Panc1 (cell line): Measurements from ENCODE around the gene CNTN4. TPM values are rescaled to one million over a fixed set of nuclear protein-coding genes. Genes with fewer than 3 reads are reported as not detected.

ENCODE experiments used
- ATAC-seq: fragments of 200-7000 bp; cut with Tn5 transposase; 2 replicates; pipeline ENCODE4 v1.9.1; 2020; ENCODE audit warnings: mild to moderate bottlenecking, moderate library complexity
- BruUV-seq: library from RNA; stranded (reverse); fragments of 400-500 nt; replicated peaks from 2 replicates; lab custom pipeline; 2021; lab: Mats Ljungman, UMichigan
- CTCF ChIA-PET: fragments of 300-600 bp; sonication (Branson Sonifier 250); formaldehyde crosslinking; loops from one replicate; lab custom pipeline; 2022; ENCODE audit warnings: antibody characterized with exemption; lab: Charles Lee
- POLR2A ChIA-PET: fragments of 300-600 bp; sonication (Branson Sonifier 250); formaldehyde crosslinking; loops from one replicate; lab custom pipeline; 2022; ENCODE audit warnings: antibody characterized with exemption; lab: Charles Lee
- DNase-seq: peaks from one replicate; pipeline ENCODE4 v3.0.0-alpha.2; 2010; ENCODE audit warnings: low read depth, low spot score
- H3K27ac ChIP-seq: 2 replicates; pipeline ENCODE4 v1.5.1; 2011; ENCODE audit warnings: mild to moderate bottlenecking, low read length, inconsistent platforms
- H3K27me3 ChIP-seq: fragments of 200-500 bp; sonication (Bioruptor generic); 2 replicates; pipeline ENCODE4 v1.6.0; 2014; ENCODE audit warnings: low read length, inconsistent platforms; ENCODE audit not compliant: control insufficient read depth, insufficient read depth
- H3K36me3 ChIP-seq: fragments of 200-500 bp; sonication (Bioruptor generic); 2 replicates; pipeline ENCODE4 v1.5.1; 2014; ENCODE audit warnings: inconsistent platforms, mild to moderate bottlenecking, low read length, moderate library complexity; ENCODE audit not compliant: control insufficient read depth, insufficient read depth
- H3K4me1 ChIP-seq: 2 replicates; pipeline ENCODE4 v1.5.1; 2011; ENCODE audit warnings: inconsistent platforms, mild to moderate bottlenecking, low read length, moderate library complexity; ENCODE audit not compliant: control insufficient read depth, insufficient read depth
- H3K4me3 ChIP-seq, 2 experiments: 2 replicates each; pipeline ENCODE4 v1.5.1; 2011 to 2012; ENCODE audit warnings: low read depth in 2 of 2, low read length in 2 of 2, mild to moderate bottlenecking in 2 of 2, inconsistent platforms in 1 of 2, moderate library complexity in 1 of 2
- H3K9me3 ChIP-seq: fragments of 200-500 bp; sonication (Bioruptor generic); 2 replicates; pipeline ENCODE4 v1.5.1; 2014; ENCODE audit warnings: low read depth, mild to moderate bottlenecking, inconsistent platforms, low read length, moderate library complexity; ENCODE audit not compliant: control insufficient read depth, insufficient read depth
- POLR2AphosphoS5 ChIP-seq: IDR thresholded peaks from 2 replicates; pipeline ENCODE4 v1.6.1; 2012; ENCODE audit warnings: mild to moderate bottlenecking, low read depth, low read length, moderate library complexity
- SIN3A ChIP-seq: IDR thresholded peaks from 2 replicates; pipeline ENCODE4 v1.6.1; 2012; ENCODE audit warnings: low read depth, mild to moderate bottlenecking, low read length, moderate library complexity, borderline replicate concordance; ENCODE audit not compliant: insufficient read depth
- TCF7L2 ChIP-seq: IDR thresholded peaks from 2 replicates; pipeline ENCODE4 v1.6.1; 2011; ENCODE audit warnings: mild to moderate bottlenecking, low read depth, low read length, inconsistent platforms
- in situ Hi-C: cut with HindIII; loops from 2 replicates; pipeline ENCODE4 v1.10.0; 2016; ENCODE audit warnings: low sequenced_read_pairs, low pct_unique_long_range_greater_than_20kb
- intact Hi-C: fragments of 100-400 bp; cut with micrococcal nuclease; formaldehyde crosslinking; loops from one replicate; pipeline ENCODE4 v1.10.0; 2022; ENCODE audit not compliant: unreplicated experiment
- total RNA-seq: library from RNA; stranded (reverse); gene quantifications from one replicate; pipeline ENCODE4 v1.2.1, GENCODE V29; 2021; ENCODE audit not compliant: unreplicated experiment
- TF ChIP-seq, protein P1 (sequence below), 2 experiments: IDR thresholded peaks; 2 replicates each; pipeline ENCODE4 v1.6.1; 2011 to 2012; ENCODE audit warnings: low read depth in 2 of 2, control low read depth in 1 of 2, low read length in 1 of 2, mild to moderate bottlenecking in 1 of 2, moderate library complexity in 1 of 2; ENCODE audit not compliant: insufficient read depth in 1 of 2
- TF ChIP-seq, protein P2 (sequence below): fragments of 450-650 bp; IDR thresholded peaks from 2 replicates; pipeline ENCODE4 v1.5.1; 2017; ENCODE audit warnings: mild to moderate bottlenecking

CNTN4 gene
- total RNA-seq, 1 experiment from 2014 or later = not detected

DNA sequence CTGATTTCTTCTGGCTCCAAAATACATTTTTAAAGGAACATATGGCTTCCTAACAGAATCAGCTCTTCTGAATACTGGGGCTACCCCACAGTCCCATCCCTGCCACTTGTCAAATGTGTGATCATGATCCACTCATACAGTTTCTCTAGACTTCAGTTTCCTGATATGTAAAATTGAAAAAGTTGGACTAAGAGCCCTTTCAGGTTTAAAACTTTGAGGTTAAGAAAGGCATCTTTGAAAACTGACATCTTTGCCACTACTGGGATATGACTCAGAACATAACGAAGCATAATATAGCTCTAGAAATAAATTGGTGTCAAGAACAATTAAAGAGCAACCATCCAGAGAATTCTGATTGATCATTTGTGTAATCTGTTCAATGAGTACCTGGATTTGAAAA lies 763.3 kb downstream of the CNTN4 start:
- TF ChIP-seq TCF7L2 (no peak), POLR2AphosphoS5 (no peak), SIN3A (no peak)
- TF ChIP-seq, protein P1, sequence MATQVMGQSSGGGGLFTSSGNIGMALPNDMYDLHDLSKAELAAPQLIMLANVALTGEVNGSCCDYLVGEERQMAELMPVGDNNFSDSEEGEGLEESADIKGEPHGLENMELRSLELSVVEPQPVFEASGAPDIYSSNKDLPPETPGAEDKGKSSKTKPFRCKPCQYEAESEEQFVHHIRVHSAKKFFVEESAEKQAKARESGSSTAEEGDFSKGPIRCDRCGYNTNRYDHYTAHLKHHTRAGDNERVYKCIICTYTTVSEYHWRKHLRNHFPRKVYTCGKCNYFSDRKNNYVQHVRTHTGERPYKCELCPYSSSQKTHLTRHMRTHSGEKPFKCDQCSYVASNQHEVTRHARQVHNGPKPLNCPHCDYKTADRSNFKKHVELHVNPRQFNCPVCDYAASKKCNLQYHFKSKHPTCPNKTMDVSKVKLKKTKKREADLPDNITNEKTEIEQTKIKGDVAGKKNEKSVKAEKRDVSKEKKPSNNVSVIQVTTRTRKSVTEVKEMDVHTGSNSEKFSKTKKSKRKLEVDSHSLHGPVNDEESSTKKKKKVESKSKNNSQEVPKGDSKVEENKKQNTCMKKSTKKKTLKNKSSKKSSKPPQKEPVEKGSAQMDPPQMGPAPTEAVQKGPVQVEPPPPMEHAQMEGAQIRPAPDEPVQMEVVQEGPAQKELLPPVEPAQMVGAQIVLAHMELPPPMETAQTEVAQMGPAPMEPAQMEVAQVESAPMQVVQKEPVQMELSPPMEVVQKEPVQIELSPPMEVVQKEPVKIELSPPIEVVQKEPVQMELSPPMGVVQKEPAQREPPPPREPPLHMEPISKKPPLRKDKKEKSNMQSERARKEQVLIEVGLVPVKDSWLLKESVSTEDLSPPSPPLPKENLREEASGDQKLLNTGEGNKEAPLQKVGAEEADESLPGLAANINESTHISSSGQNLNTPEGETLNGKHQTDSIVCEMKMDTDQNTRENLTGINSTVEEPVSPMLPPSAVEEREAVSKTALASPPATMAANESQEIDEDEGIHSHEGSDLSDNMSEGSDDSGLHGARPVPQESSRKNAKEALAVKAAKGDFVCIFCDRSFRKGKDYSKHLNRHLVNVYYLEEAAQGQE (IDR thresholded peaks at IDR 0.05; ENCODE audit: insufficient read depth in 1 of 2, low read depth in 2 of 2, low read length in 1 of 2) = no peak
- TF ChIP-seq, protein P2, sequence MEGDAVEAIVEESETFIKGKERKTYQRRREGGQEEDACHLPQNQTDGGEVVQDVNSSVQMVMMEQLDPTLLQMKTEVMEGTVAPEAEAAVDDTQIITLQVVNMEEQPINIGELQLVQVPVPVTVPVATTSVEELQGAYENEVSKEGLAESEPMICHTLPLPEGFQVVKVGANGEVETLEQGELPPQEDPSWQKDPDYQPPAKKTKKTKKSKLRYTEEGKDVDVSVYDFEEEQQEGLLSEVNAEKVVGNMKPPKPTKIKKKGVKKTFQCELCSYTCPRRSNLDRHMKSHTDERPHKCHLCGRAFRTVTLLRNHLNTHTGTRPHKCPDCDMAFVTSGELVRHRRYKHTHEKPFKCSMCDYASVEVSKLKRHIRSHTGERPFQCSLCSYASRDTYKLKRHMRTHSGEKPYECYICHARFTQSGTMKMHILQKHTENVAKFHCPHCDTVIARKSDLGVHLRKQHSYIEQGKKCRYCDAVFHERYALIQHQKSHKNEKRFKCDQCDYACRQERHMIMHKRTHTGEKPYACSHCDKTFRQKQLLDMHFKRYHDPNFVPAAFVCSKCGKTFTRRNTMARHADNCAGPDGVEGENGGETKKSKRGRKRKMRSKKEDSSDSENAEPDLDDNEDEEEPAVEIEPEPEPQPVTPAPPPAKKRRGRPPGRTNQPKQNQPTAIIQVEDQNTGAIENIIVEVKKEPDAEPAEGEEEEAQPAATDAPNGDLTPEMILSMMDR = no peak
- Histone ChIP-seq H3K27me3 (no peaks in the 10 kb centered on the region), H3K27ac (no peak overlapping the region), H3K4me3 (no peak overlapping the region), H3K4me1 (no peaks in the 10 kb centered on the region), H3K9me3 (no peaks in the 10 kb centered on the region), H3K36me3 (no peaks in the 10 kb centered on the region)
- DNase-seq (no peak), ATAC-seq (no peak)
- intact Hi-C loops (no loop called here), in situ Hi-C loops (no loop called here)
- POLR2A ChIA-PET = no interaction called here
- no TSS peak for BruUV-seq
- CTCF ChIA-PET = no interaction called here

GRCh38 chr3:2862366-2862765 lies 763.7 kb downstream of the CNTN4 start:
- in situ Hi-C loops (no loop called here), intact Hi-C loops (no loop called here)
- H3K27ac ChIP-seq = no peak overlapping the region
- BruUV-seq = no TSS peak
- H3K9me3 ChIP-seq = no peaks in the 10 kb centered on the region
- ChIA-PET CTCF (no interaction called here), POLR2A (interaction anchor here (0.6 kb wide), 1 partner anchor 90 kb away, joined by 3 read pairs; no protein-coding TSS in a partner anchor)
- no peak for TF ChIP-seq TCF7L2
- TF ChIP-seq SIN3A = no peak
- TF ChIP-seq, protein P2 = no peak
- TF ChIP-seq POLR2AphosphoS5 = no peak
- TF ChIP-seq, protein P1 (IDR thresholded peaks at IDR 0.05; ENCODE audit: insufficient read depth in 1 of 2, low read depth in 2 of 2, low read length in 1 of 2) = no peak
- DNase-seq (no peak), ATAC-seq (no peak)
- H3K27me3 ChIP-seq = no peaks in the 10 kb centered on the region
- H3K4me3 ChIP-seq = no peak overlapping the region
- no peaks in the 10 kb centered on the region for H3K4me1 ChIP-seq
- no peaks in the 10 kb centered on the region for H3K36me3 ChIP-seq
